NCI-H446 treated with DMSO at 0.1 percent for 48 hours (cell line): Measurements from ENCODE around the gene SHOC2.
"Not testable (repeated sequence)": the region's sequence is repeated elsewhere in the genome, so short reads cannot be mapped to it uniquely, and the experiment has no call there.

Source experiments
- DNase-seq: peaks from one replicate; lab custom pipeline; 2025; lab: John Stamatoyannopoulos, UW

Gene SHOC2

GRCh38 chr10:110901954-110902819 is 17.2 kb upstream of the SHOC2 start:
- no peak for DNase-seq

DNA sequence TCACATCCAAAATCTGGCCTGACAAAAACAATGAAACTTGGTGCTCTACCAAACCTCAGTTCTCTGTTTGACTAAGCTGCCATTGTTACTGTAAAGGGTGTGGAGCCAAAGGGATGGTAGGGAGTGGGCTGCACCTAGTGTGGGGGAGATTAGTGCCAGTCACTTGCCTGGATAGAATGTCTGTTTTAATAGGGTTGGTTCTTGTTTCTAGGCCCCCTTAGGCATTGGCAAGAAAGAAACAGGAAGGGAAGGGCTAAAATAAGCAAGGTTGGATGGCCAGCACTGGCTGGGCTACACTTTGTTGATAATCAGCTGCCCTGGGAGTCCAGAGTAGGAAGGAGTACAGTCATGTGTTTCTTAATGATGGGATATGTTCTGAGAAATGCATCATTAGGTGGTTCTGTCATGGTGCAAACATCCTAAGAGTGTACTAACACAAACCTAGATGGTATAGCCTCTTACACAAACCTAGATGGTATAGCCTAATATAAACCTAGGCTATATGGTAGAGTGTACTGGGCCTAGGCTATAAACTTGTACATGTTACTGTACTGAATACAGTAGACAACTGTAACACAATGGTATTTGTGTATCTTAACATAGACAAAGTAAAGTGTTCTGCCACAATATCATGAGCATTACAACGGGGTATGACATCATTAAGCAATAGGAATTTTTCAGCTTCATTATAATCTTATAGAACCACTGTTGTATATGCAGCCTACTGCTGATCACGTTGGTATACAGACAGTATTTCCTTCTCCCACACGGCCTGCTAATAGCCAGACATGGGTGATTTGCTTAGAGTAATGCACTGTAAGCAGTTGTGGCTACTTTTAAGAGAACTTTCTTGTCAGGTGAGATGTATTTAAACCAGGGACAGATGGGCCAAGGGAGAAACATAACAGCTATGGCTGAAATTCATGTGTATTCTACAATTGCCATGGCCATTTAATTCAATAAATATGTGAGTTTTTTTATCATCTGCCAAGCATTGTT is 15.8 kb upstream of the SHOC2 start:
- no peak for DNase-seq

DNA sequence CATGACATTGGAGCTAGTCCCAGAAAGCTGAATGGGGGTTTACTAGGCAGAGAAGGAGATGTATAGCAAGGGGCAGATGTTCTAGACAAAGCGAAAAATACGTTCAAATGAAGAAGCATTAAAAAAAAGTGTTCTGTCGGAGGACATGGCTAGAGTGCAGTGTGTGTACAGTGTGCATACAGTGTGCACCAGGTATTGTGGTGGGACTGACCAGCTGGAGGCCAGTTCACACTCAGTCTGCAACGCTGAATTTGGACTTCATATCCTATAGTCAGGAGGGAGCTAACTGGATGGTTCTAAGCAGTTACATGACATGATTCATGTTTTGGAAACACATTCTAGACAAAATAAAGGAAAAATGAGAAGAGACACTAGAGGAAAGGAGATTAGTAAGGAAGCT is 9.3 kb upstream of the SHOC2 start:
- peak; percentile 2 for DNase-seq

DNA sequence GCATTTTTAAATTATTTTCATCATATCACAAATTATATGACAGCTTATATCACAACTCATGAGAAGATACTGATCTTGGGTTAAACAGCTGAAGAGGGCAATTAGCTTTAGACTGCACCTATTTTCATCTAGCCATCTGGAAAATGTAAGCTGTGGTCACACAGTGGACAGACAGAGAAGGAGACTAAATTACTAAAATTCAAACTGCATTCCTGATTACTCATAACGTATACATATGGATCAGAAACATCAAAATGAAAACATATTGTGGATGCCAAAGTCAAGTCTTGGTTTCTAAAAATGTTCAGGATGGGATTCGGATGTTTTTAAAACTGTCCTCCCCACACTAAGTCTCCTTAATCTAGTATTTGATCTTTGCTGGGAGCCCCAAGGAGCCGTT is 7.0 kb upstream of the SHOC2 start:
- no peak for DNase-seq

- no peak for DNase-seq
These were observed 5.0 kb upstream of the SHOC2 start for GRCh38 chr10:110914431-110914830.

GRCh38 chr10:110915035-110915434 is 4.4 kb upstream of the SHOC2 start:
- DNase-seq: no peak

DNA sequence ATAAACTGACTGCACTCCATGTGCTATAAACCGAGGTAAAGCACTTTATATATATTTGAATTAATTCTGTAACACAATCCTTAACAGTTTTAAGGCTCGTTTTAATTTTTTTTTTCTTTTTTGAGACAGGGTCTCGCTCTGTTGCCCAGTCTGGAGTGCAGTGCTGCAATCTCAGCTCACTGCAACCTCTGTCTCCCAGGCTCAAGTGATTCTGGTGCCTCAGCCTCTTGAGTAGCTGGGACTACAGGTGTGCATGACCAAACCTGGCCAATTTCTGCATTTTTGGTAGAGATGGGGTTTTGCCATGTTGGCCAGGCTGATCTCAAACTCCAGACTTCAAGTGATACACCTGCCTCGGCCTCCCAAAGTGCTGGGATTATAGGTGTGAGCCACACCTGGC is 3.8 kb upstream of the SHOC2 start:
- not testable (repeated sequence) for DNase-seq

GRCh38 chr10:110916554-110917346 is 2.7 kb upstream of the SHOC2 start:
- peak; percentile 8 for DNase-seq

DNA sequence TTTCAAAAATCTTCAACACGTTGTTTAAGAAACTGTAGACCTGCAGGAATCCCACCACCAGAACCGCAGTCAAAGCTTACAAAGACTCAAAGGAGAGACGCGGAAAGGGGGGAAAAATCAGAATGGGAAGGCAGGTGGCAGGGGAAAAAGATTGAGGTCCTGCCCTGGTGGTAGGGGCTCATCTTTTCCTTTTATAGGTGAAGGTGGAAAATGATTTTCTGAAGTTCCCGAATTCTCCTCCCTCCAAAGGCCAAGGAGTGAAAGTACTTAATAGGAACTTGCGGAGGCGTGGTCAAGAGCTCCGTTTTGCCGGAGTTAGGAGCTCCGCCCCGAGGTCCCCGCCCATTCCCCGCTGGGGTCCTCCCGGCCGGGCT is 1.1 kb upstream of the SHOC2 start:
- peak; percentile 74 for DNase-seq

DNA sequence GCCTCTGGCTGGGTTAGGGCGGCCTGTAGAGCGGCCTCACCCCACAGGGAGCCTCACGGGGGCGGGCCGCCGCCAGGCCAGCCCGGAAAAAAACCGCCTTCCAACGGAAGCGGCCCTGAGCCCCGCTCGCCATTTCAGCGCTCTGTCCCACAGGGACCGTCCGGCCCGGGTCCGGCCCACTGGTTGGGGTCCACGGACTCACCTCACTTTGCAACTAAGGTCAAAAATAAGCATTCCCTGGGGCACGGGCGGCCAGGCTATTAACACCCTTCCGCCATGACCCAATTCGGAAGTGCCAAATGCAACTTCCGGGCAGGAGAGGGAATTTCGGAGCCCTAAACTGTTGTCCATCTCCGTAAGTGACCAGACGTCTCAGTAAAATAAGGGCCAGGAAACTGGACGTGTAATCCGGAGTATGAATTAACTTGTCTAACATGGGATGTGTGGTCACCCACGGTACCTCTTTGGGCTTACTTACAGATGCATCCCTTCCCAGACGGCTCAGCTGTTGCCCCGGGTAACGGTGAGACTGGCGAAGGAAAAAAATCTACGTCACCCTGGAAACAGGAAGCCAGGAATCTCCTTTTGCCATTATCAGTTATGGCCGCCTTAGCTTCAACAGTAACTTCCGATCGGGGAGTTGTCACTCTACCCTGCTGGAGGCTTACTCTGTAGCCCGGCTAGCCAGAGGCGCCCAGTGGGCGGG is 608 bp upstream of the SHOC2 start, which contains the start of gene BBIP1:
TSS of gene BBIP1 (minus strand) at position 538 of the 706 bp plus-strand sequence. CDS start 1,023 bp downstream, outside the sequence.
- DNase-seq: peak; percentile 98

DNA sequence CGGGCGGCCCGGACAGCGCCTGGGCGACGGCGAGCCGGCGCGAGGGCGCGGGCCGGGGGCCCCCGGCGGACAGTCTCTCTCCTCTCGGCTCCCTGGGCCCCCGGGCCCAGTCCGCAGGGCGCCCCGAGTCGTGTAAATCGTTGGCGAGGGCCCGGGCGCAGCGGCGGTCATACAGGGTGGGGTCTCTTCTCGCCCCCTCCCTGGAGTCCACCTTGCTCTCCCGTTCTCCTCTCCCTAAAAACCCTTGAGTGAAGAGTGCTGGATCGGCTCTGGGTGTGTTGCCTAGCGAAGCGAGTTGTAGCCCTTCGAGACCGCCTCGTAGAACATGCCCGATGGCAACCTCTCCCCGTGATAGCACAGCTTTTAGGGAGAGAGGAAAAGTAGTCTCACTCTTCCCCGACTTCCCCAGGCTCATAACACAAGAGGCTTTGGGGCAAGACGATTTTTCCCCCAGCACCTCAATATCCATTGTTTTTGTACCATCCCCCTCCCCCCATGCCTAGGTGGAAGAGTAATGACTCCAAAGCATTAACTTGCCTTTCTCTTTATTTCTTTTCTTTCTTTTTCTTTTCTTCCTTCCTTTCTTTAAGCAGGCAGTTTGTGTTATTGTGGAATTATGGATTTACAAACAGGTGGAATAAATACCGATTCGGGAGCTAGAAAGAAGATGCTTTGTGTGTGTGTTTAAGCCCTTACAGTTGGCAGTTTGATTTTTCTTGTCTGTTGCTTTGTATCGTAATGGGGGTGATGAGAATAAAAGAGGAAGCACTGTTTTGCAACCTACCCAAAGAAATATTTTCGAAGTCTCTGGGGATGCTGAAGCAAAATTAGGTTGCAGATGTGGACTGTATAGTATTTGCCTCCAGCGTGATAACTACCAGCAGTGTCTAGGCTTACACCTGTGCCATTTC is 822 bp downstream of the SHOC2 start:
- DNase-seq: no peak

- no peak for DNase-seq
These were observed 4.6 kb downstream of the SHOC2 start for GRCh38 chr10:110923856-110924493.

GRCh38 chr10:110927461-110927860 is 8.1 kb downstream of the SHOC2 start:
- no peak for DNase-seq

- no peak for DNase-seq
These were observed 12.5 kb downstream of the SHOC2 start for GRCh38 chr10:110931769-110932381.

DNA sequence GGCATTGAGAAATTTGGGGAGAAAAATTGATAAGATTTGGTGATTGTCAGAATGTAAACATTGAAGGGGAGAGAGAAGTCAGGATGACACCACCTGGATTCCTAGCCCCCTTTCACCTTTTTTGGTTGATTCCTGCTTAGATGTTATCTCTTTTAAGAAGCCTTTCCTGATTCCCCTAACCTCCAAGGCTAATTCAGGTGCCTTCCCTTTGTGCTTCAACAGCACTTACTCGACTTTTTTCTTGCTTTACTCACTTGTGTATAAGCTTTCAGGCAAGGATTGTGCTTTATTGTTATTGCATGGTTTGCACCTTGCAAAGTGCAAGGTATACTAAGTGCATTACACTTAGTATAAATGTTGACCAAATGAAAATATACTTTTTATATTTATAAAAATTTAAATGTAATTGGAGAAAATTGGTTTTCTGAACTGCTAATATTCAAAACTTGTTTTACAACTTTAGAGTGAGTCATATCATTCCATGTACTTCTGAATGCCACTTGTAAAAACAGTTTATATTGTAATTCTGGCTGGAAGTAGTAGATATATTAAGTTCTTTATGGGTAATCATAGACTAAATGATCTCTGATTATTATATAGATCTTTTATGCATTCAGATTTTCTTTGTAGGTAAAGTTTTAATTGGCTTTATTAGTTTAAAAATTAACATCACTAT is 13.2 kb downstream of the SHOC2 start:
- DNase-seq: no peak

- DNase-seq: no peak
These were observed 17.4 kb downstream of the SHOC2 start for GRCh38 chr10:110936757-110937156.

GRCh38 chr10:110939419-110939818 is 20.0 kb downstream of the SHOC2 start:
- DNase-seq: no peak

DNA sequence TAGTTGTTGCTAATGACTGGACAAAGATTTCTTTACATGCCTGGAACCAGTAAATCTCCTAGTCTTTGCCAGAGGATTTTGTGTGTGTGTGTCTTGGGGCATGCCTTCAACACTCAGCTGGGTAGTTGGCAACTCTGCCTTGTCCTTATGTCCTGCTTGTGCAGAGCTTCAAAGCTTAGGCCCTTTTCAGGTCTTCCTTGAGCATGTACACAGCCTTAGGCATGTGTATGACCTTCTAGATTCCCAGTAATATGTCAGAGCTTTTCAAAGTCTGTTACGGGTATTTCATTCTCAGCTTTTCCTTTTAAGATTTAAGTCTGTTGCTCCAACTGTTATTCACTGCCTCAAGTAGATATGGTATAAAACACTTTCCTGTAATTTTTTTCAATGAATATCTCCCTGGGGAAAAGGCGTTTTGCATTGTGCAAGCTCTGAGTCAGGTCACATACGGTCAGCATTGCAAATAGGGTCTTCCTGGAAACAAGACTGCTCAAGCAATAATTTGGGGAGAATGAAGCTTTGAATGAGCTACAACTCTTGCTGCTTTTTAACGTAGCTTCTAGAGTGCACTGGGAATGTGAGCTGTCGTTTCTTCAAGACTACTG is 25.5 kb downstream of the SHOC2 start:
- no peak for DNase-seq
